Sigmoid colon (tissue), 4 donors: ENCODE data around the gene KCNIP3.

ENCODE experiments used
- CTCF ChIP-seq, 4 experiments: fragments of 450-650 bp in 3 of 4; fragments of 200-600 bp in 1 of 4; IDR thresholded peaks; one replicate each; pipeline ENCODE4 v1.5.1; 2016 to 2019; ENCODE audit warnings: antibody characterized with exemption in 4 of 4, mild to moderate bottlenecking in 3 of 4, moderate library complexity in 2 of 4
- EP300 ChIP-seq, 4 donors: sonication (generic); formaldehyde crosslinking; IDR thresholded peaks; one replicate each; pipeline ENCODE4 v1.6.1; 2017; ENCODE audit warnings: antibody characterized with exemption in 4 of 4
- POLR2A ChIP-seq, 2 donors: fragments of 450-650 bp; IDR thresholded peaks; one replicate each; pipeline ENCODE4 v1.6.1; 2016; ENCODE audit warnings: antibody characterized with exemption in 2 of 2, mild to moderate bottlenecking in 2 of 2, moderate library complexity in 2 of 2
- POLR2AphosphoS5 ChIP-seq, 4 donors: sonication (generic); formaldehyde crosslinking; IDR thresholded peaks; one replicate each; pipeline ENCODE4 v1.6.1; 2017; ENCODE audit warnings: antibody characterized with exemption in 4 of 4

GRCh38 chr2:95329891-95330793, 33.0 kb downstream of the KCNIP3 start:
- no peak for TF ChIP-seq CTCF (IDR thresholded peaks at IDR 0.05)
- no peak for TF ChIP-seq POLR2A (IDR thresholded peaks at IDR 0.05)
- no peak for TF ChIP-seq POLR2AphosphoS5 (IDR thresholded peaks at IDR 0.05)
- TF ChIP-seq EP300 (IDR thresholded peaks at IDR 0.05) = no peak
